Left ventricle myocardium inferior (tissue), 1 donor: Measurements from ENCODE around the gene GLS. TPM values are rescaled to one million over a fixed set of nuclear protein-coding genes. Genes with fewer than 3 reads are reported as not detected.
"Not testable (repeated sequence)": the region's sequence is repeated elsewhere in the genome, so short reads cannot be mapped to it uniquely, and the experiment has no call there.

ENCODE experiments used
- DNase-seq: peaks from one replicate; pipeline ENCODE4 v3.0.0-alpha.2; 2020
- H3K27ac ChIP-seq: fragments of 200-600 bp; replicated peaks from 2 replicates; pipeline ENCODE4 v1.8.0; 2021
- H3K27me3 ChIP-seq: fragments of 200-600 bp; 2 replicates; pipeline ENCODE4 v1.8.0; 2021; ENCODE audit warnings: low read depth
- H3K36me3 ChIP-seq: fragments of 200-600 bp; 2 replicates; pipeline ENCODE4 v1.8.0; 2021
- H3K4me1 ChIP-seq: fragments of 200-600 bp; 2 replicates; pipeline ENCODE4 v1.8.0; 2021
- H3K4me3 ChIP-seq: fragments of 200-600 bp; 2 replicates; pipeline ENCODE4 v1.8.0; 2021; ENCODE audit warnings: mild to moderate bottlenecking, moderate library complexity
- H3K9me3 ChIP-seq: fragments of 200-600 bp; replicated peaks from 2 replicates; pipeline ENCODE4 v1.8.0; 2021
- CTCF ChIP-seq: fragments of 200-600 bp; IDR thresholded peaks from 2 replicates; pipeline ENCODE4 v1.8.0; 2021; ENCODE audit warnings: antibody characterized with exemption, mild to moderate bottlenecking, borderline replicate concordance
- intact Hi-C: fragments of 100-400 bp; cut with micrococcal nuclease; formaldehyde crosslinking; loops from one replicate; pipeline ENCODE4 v1.11.0; 2022
- total RNA-seq: library from RNA; stranded (reverse); fragmentation: NEBNext Ultra II Directional; extraction: Animal tissue kit (Norgen Biotek cat#: 25700); gene quantifications from one replicate; pipeline ENCODE4 v1.2.1, GENCODE V29; 2021
- donor health status: DM: no; HTN: yes; CAD: no; lungs with severe emphysema.

GLS gene
- total RNA-seq, 1 donor from 2014 or later, result 48.4 TPM

- Histone ChIP-seq H3K27me3 (no peaks in the 10 kb centered on the region), H3K4me1 (peaks cover 26% of the 10 kb centered on the region), H3K4me3 (no peak overlapping the region), H3K36me3 (no peaks in the 10 kb centered on the region), H3K27ac (no peak overlapping the region), H3K9me3 (no peaks in the 10 kb centered on the region)
- DNase-seq, result no peak
- no peak for TF ChIP-seq CTCF
- intact Hi-C loops, result no loop called here
These were observed 21.8 kb upstream of the GLS start for GRCh38 chr2:190858817-190859216.

GRCh38 chr2:190859347-190860297, 21.0 kb upstream of the GLS start:
- H3K27me3 ChIP-seq, result no peaks in the 10 kb centered on the region
- no peak for DNase-seq
- H3K4me3 ChIP-seq, result no peak overlapping the region
- H3K27ac ChIP-seq, result no peak overlapping the region
- no peaks in the 10 kb centered on the region for H3K9me3 ChIP-seq
- intact Hi-C loops, result no loop called here
- H3K4me1 ChIP-seq, result peaks cover 28% of the 10 kb centered on the region
- no peaks in the 10 kb centered on the region for H3K36me3 ChIP-seq
- no peak for TF ChIP-seq CTCF

GRCh38 chr2:190860985-190861680, 19.5 kb upstream of the GLS start:
- Histone ChIP-seq H3K4me1 (peaks cover 28% of the 10 kb centered on the region), H3K9me3 (no peaks in the 10 kb centered on the region), H3K27me3 (no peaks in the 10 kb centered on the region), H3K36me3 (no peaks in the 10 kb centered on the region), H3K4me3 (no peak overlapping the region), H3K27ac (no peak overlapping the region)
- no peak for DNase-seq
- no peak for TF ChIP-seq CTCF
- intact Hi-C loops, result no loop called here

- H3K36me3 ChIP-seq, H3K4me3 ChIP-seq, H3K27ac ChIP-seq, H3K9me3 ChIP-seq, H3K27me3 ChIP-seq, DNase-seq, intact Hi-C loops: not testable (repeated sequence)
- H3K4me1 ChIP-seq, result peaks cover 28% of the 10 kb centered on the region
These were observed 18.5 kb upstream of the GLS start for GRCh38 chr2:190862128-190862527.

GRCh38 chr2:190862571-190862991, 18.0 kb upstream of the GLS start:
- Histone ChIP-seq H3K27me3 (no peaks in the 10 kb centered on the region), H3K9me3 (peaks cover 3% of the 10 kb centered on the region), H3K27ac (no peak overlapping the region), H3K4me3 (no peak overlapping the region), H3K36me3 (no peaks in the 10 kb centered on the region), H3K4me1 (peaks cover 28% of the 10 kb centered on the region)
- intact Hi-C loops, result no loop called here
- no peak for DNase-seq
- TF ChIP-seq CTCF, result no peak

- peaks cover 24% of the 10 kb centered on the region for H3K4me1 ChIP-seq
- H3K9me3 ChIP-seq, result peaks cover 8% of the 10 kb centered on the region
- intact Hi-C loops, result no loop called here
- H3K36me3 ChIP-seq, result no peaks in the 10 kb centered on the region
- H3K4me3 ChIP-seq, result no peak overlapping the region
- DNase-seq, result no peak
- H3K27me3 ChIP-seq, result no peaks in the 10 kb centered on the region
- TF ChIP-seq CTCF, result no peak
- no peak overlapping the region for H3K27ac ChIP-seq
These were observed 16.7 kb upstream of the GLS start for GRCh38 chr2:190863946-190864345.
